HG03066 (cell line): Measurements from ENCODE around the gene YARS2.
"Not testable (repeated sequence)": the region's sequence is repeated elsewhere in the genome, so short reads cannot be mapped to it uniquely, and the experiment has no call there.

ENCODE experiments used
- ATAC-seq: cut with Tn5 transposase; IDR thresholded peaks from one replicate; pipeline ENCODE4 v1.9.1; 2021; ENCODE audit warnings: low read depth; ENCODE audit not compliant: unreplicated experiment

Gene YARS2

DNA sequence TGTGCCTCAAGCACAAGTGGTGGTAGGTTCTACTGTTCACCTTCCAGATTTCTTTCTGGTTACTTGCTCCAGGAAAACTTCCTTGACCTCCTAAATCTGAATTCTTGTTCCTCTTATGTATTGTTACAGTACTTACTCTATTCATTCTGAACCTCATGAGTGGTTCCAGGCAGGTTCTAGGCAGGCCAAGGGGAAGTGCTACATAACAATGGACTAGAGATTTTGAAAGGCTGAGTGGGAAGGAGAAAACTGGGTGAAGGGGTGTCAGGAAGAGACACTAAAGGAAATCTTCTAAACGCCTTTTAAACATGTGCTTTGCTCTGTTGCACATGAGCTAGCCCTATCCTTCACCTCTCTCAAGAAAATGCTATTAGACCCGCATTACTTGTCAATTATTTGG, 1.6 kb downstream of the YARS2 start:
- no peak for ATAC-seq

DNA sequence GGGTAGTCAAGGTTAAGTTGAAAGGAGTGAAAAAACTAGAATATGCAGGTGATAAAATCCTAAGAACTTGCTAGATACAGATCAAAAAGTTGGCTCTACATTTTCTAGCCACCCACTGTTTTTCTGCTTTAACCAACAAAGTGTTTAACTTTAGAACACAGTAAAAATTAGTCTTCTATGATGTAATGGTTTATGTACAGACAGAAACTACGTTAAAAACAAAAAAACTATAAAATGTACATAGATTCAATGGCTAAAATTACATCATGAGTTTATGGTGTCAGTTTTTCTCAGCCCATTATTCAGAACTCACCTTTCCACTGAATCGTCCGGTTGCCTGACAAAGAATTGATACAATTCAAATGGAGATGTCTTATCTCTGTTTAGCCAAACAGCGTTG, 2.1 kb downstream of the YARS2 start:
- ATAC-seq, result no peak

DNA sequence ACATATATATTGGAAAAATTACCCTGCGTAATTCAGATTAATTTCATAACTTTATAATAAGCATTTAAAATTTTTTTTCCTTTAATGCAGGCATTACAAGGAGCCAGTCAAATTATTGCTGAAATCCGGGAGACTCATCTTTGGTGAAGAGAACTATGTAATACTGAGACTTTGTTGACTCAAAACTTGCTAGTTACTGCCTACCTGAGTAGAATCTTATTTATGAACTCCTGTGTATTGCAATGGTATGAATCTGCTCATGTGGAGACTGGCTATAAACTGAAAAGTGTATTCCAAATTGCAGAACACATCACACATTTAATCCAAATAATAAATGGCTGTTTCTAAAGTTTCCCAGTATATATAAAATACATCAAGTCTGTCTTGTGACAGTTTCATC, 12.4 kb downstream of the YARS2 start:
- ATAC-seq, result no peak

DNA sequence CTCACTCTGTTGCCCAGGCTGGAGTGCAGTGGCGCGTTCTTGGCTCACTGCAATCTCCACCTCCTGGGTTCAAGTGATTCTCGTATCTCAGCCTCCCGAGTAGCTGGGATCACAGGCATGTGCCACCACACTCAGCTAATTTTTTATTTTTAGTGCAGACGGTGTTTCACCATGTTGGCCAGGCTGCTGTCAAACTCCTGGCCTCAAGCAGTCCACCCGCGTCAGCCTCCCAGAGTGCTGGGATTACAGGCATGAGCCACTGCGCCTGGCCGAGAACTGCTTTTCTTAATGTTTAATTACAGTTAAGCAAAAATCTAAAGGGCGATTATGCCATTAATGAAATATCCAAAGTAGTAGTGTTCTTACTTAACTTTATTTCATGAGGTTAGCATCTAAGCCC, 13.6 kb downstream of the YARS2 start:
- ATAC-seq, result no peak

DNA sequence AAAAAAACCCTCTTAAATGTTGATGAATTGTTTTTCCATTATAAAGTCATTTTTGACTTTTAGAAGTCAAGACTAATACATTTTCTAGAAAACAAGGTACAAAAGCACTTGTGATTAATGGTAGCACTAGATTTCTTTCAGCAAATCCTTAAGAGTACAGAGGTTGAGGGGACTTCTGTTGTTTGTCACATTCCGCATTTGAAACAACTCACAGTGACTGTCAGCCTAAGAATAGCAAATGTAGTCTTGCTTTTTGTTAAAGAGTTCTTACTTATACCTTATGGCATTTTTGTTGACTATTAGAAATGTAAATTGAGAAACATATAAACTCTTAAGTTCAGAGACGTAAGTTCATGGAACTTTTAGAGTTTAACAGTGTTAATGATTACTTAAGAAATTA, 16.4 kb downstream of the YARS2 start:
- ATAC-seq, result no peak

DNA sequence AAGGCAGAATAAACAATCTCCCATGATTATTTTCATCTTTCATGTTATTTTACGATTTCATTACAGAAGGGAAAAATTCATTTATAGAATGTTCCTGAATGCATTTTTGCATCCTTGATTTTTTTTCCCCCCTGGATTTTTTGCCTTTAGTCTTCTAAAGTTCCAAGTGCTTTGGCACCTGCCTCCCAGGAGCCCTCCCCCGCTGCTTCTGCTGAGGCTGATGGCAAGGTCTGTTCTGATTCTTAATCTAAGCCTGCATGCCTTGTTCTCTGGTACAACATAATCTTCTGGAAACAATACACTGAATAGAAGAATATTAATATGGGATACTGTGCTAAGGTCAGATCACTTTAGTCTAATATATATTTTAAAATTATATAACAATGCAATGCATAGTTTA, 18.0 kb downstream of the YARS2 start:
- ATAC-seq, result no peak

DNA sequence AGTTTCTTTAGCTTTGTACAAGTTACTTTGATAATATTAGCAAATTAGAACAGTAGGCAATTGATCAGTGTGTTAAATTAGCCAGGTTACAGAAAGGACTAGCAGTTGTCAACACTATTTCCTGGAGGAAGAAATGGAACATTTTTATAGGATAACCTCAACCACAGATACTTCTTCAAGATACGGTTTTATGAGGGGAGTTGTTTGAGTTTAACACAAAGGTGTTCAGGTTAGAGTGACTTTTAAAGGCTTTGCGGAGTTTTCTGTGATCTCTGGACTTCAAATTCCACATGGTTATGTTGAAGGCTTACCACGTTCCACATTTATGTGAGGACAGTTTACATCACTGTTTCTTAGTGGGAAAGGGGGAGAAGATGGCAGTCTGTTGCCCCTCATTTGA, 19.3 kb downstream of the YARS2 start:
- ATAC-seq, result no peak

DNA sequence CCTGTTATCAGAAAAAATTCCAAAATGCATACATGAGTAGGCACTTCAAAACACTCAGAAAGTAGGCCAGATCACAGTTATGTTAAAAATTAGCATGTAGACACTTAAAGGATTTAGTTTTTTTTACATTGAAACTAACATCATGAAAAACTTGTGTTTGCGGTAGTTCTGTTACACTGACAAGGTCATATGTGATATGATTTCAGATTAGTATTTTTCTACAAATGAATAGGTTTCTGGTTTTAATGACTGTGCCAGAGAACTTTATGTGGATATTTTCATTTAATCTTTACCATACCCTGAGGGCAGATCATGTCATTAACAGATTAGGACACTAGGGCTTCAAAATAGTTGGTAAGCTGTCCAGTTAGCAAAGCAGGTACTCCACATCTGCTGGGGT, 20.7 kb downstream of the YARS2 start:
- no peak for ATAC-seq

DNA sequence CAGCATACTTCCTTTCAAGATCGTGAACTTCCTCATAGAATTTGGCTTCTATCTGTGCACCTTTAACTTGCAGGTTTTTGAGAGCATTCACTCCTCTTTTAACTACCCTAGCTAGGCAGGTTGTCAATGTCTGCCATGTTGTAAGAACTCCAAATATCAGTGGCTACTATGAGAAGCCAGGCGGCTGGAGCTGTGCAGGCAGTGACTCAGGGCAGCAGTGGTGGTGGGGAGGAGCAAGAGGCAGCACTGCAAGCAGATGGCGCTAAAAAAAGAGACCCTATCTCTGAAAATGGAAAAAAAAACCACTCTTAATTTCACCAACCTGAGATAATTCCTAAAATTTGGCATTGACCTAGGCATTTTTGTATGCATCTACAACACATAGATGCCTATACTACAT, 28.5 kb downstream of the YARS2 start:
- ATAC-seq, result no peak

DNA sequence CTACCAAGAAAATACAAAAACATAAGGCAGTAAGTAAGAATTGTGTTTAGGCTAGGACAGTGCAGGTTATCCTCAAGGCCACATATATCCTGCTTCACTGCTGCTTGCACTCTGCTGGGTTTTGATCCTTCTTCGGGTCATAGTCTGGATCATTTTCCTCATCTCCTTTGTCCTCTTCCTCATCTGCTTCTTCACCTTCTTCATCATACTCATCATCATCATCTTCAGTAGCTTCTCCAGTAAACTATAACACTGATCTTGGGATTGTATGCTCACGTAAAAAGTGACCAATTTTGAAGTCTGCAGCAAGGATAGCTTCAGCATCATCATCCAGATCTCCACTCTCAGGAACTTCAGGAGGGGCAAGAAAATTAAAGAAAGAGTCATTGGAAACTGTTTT, 29.4 kb downstream of the YARS2 start:
- no peak for ATAC-seq

DNA sequence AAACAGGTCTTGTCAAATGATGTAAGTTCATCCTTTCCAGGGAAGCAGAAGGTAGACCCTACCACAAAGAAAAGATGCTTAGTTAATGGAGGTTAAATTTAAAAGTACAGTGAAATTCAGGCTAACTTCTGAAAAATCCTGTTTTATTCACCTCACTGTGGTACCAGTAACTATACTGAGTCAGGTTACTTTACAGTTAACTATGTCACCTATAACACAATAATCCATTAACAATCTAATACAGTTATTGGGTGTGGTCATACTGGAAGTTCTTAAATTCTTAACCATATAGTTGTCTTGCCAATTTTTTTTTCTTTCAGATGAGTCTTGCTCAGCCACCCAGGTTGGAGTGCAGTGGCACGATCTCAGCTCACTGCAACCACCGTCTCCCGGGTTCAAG, 30.4 kb downstream of the YARS2 start:
- not testable (repeated sequence) for ATAC-seq

DNA sequence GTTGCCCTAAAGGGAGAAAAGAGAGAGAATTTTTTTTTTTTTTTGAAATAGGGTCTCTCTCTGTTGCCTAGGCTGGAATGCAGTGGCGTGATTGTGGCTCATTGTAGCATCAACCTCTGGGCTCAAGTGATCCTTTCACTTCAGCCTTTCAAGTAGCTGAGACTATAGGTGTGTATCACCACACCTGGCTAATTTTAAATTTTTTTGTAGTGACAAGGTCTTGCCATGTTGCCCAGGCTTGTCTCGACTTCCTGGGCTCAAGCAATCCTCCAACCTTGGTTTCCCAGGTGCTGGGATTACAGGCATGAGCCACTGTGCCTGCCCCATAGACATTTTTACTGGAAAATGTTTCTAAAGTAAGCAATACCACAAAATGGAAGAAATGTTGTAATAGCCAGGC, 36.8 kb downstream of the YARS2 start:
- ATAC-seq, result no peak

DNA sequence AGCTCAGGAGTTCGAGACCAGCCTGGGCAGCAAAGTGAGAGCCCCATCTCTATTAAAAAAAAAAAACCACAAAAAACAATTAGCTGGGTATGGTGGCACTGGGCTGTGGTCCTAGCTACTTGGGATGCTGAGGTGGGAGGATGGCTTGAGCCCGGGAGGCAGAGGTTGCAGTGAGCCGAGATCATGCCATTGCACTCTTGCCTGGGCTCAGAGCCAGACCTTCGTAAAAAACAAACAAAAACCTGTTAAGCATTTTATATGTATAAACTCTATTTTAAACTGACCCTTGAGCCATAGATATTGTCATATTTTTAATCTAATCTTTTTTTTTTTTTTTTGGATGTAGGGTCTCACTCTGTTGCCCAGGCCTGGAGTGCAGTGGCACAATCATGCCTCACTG, 40.9 kb downstream of the YARS2 start:
- ATAC-seq, result no peak

DNA sequence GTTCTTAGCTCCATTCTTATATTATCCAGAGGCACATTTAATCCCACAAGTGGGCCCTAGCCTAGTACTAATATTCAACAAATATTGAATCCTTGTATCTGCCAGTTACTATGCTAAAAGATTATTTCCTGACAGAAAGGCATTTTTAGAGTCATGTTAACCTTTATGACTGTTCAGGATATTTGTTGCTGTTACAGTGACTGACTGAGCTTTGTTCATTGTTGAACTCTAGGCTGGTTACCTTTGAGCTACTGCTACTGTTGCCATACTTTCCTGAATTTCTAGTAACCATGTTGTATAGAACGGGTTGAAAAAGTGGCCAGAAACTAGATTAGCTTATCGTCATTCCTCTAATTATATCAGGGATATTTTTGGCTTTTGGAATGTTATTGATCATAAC, 46.8 kb downstream of the YARS2 start:
- ATAC-seq, result no peak

DNA sequence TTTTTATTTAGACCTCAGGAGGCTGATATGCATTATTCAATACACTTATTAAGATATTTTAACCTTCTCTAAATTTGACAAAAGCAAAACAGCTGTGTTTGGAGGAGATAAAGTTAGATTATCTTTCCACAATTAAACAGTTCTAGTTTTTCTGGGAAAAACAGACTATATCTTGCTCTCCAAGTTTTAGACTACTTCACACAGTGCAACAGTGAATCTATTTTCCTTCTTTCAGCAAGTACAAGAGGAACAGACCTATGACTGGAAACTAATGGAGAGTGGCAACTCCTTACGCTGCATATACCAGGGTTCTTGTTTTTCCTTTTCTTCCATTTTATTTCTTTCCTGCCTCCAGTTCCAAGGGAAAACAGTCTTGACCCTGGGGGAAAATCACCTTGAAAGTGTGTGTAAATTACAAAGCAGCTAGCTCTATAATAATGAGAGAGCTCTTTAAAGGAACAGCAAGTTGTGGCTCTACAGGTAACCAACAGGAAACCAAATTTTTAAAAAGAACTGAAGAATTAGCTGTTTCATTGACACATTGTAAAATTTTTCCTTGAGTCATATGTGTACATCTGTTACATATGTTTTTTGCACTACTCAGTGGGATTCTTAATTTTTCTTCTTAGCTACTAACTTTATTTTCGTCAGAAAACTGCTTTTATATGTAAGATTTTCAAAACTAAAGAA, 49.2 kb downstream of the YARS2 start:
- ATAC-seq, result no peak

DNA sequence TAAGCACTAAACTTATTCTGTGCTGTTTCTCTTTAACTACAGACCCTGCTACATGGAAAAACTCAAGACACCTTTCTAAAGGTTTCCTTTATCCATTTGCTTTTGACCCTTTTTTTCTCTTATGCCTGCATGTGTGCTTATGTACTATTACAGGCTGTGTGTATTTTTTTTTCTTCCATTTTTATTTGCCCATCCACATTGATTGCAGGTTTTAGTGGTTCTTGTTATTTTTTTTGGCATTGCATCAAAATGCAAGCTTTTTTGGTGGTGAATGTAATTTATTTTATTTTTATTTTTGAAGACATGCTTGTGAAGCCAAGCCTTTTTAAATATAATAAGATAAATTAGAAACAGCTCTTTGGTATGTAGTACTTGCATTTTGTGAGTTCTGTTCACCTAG, 49.9 kb downstream of the YARS2 start:
- no peak for ATAC-seq

DNA sequence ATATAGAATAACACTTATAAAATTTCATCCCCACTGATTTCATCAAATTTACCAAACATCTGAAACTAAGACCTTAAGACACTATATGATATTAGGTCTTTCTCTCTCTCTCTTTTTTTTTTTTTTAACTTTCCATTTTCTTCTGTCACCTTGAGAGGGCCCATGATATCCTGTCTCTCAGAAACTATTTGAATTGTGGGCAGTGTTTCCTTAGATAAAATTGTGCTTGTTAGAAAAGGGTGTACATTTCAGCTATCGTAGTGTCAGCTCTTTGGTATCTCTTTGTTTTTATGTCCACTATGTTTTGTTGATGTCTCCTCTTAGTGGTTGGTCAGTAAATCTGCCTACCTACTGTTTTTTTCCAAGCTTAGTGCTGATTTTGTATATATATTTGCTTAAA, 52.8 kb downstream of the YARS2 start:
- ATAC-seq, result no peak

DNA sequence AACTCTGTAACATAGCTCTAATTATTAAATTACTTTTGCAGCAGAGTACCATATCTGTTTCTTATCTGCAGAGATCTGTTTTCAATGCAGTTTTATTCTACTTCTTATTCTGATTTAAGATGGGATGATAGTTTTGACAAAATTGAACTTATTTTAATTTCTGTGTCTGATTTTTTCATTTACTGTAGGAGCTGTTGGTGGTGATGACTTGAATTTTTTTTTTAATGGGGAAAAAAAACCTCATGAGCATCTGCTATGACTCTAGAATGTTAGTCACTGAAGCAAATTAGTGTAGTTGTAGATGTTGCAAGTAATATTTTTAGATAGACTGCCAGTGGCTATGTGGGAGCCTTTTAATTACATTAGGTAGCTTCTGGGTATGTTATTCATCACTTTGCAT, 53.2 kb downstream of the YARS2 start:
- ATAC-seq, result no peak

DNA sequence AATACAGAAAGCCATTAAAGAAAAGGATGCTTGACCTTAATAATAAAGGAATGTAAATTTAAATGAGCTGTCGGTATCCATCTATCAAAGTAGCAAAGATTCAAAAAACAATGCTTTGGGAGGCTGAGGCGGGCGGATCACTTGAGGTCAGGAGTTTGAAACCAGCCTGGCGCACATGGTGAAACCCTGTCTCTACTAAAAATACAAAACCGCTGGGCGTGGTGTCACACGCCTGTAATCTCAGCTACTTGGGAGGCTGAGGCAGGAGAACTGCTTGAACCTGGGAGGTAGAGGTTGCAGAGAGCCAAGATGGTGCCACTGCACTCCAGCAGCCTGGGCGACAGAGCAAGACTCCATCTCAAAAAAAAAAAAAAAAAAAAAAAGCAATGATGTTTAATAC, 56.3 kb downstream of the YARS2 start:
- not testable (repeated sequence) for ATAC-seq

DNA sequence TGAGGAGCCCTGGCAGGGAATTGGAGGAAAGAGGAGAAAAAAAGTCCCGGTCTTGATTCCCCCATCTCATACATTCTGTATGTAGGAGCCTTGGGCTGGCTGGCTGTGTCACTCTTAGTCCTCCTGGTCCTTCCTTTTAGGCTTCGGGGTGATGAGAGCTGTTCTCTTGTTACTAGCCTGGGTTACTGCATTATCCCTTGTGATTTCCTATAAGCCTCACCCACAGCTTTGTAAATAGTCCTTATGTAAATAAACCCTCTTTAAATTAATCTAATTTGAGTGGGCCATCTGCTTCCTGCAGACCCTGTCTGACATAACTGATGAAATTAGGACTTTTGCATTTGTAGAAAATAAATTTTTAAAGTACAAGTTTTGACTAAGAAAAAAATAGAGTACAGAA, 57.4 kb downstream of the YARS2 start:
- ATAC-seq, result no peak

DNA sequence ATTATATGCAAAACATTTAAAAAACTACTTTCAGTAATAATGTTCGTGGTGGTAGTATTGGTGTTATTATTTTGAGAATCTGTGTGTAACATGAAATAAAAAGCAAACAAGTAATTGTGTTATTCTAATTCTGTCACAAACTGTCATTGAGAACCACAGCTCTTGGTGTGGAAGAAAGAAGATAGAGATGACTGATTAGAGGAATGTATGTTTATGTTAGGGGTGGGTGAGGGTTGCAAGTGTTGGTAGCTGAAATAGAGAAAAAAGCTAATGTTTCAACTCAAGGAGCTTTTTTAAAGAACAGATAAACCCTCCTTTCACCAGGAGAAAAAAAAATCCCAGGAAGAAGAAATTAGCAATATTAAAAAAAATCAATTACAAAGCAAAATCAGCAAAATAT, 58.3 kb downstream of the YARS2 start:
- ATAC-seq, result no peak
